H1 (cell line): Measurements from ENCODE around the gene GPX5.

ENCODE experiments used
- CBX5 ChIP-seq: fragments of 300-800, 300-1000 bp; sonication (generic); IDR thresholded peaks from 2 replicates; pipeline ENCODE4 v1.7.1; 2016; ENCODE audit warnings: antibody characterized with exemption, low read length, low read depth
- EZH2 ChIP-seq: fragments of 200-600 bp; sonication (generic); IDR thresholded peaks from 2 replicates; pipeline ENCODE4 v1.7.1; 2012; ENCODE audit warnings: low read depth, mild to moderate bottlenecking, moderate library complexity, low read length, inconsistent platforms; ENCODE audit not compliant: severe bottlenecking
- GABPA ChIP-seq: IDR thresholded peaks from 2 replicates; pipeline ENCODE4 v1.6.1; 2011; ENCODE audit warnings: mild to moderate bottlenecking, low read length, moderate library complexity, borderline replicate concordance; ENCODE audit not compliant: insufficient read depth
- POLR2A ChIP-seq, 2 experiments: IDR thresholded peaks; 1 replicate in 1 of 2; 2 replicates in 1 of 2; pipeline ENCODE4 v1.6.1; 2011; ENCODE audit warnings: low read depth in 2 of 2, low read length in 2 of 2, mild to moderate bottlenecking in 2 of 2; ENCODE audit errors: control extremely low read depth in 1 of 2
- SAP30 ChIP-seq: fragments of 300-600 bp; sonication (generic); IDR thresholded peaks from 2 replicates; pipeline ENCODE4 v1.7.1; 2012; ENCODE audit warnings: low read length, moderate library complexity, mild to moderate bottlenecking, inconsistent platforms; ENCODE audit not compliant: insufficient read depth, insufficient replicate concordance
- TAF1 ChIP-seq: IDR thresholded peaks from 2 replicates; pipeline ENCODE4 v1.6.1; 2011; ENCODE audit warnings: mild to moderate bottlenecking, low read depth, low read length
- TF ChIP-seq, protein P1 (sequence below): IDR thresholded peaks from 2 replicates; pipeline ENCODE4 v1.6.1; 2011; ENCODE audit warnings: low read depth, mild to moderate bottlenecking, low read length; ENCODE audit not compliant: insufficient read depth
- TF ChIP-seq, protein P2 (sequence below), 3 experiments: IDR thresholded peaks; 1 replicate in 2 of 3; 2 replicates in 1 of 3; pipeline versions ENCODE4 v1.5.1 to v1.6.1; 2011; ENCODE audit warnings: low read length in 3 of 3, mild to moderate bottlenecking in 3 of 3, inconsistent platforms in 2 of 3, low read depth in 1 of 3, moderate library complexity in 1 of 3; ENCODE audit not compliant: insufficient read depth in 1 of 3; ENCODE audit errors: control extremely low read depth in 1 of 3

DNA sequence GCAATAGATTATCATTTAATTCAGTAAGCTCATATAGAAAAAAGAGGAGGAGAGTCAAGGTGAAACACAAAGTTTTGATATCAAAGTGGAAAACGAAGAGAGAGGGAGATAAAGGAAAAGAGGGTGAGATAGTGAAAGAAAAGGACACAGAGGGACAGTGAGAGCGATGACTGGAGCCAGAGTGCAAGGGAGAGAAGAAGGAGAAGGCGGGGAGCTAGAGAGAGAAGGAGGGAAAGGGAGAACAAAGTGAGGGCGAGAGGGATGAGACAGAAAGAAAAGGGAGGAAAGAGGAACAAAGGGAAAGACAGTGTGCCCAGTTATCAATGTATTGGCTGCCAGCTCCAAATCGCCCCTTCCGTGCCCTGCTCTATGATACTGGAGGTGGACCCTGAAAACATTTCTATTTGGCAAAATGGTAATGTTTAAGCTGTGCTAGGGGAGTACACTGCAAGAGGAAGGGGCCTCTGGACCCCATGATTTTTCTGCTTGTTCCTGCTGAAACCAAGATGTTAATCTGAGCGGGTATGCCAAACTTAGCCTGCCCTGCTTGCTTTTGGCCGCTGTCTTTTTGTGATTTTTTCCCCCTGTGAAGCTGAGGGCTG, 27.8 kb downstream of the GPX5 start:
- TF ChIP-seq GABPA, result no peak
- TF ChIP-seq, protein P1, sequence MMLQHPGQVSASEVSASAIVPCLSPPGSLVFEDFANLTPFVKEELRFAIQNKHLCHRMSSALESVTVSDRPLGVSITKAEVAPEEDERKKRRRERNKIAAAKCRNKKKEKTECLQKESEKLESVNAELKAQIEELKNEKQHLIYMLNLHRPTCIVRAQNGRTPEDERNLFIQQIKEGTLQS, result no peak
- TF ChIP-seq TAF1, result no peak
- TF ChIP-seq EZH2, result no peak
- no peak for TF ChIP-seq POLR2A (IDR thresholded peaks at IDR 0.05; ENCODE audit: control extremely low read depth in 1 of 2, low read depth in 2 of 2, low read length in 2 of 2)
- TF ChIP-seq, protein P2, sequence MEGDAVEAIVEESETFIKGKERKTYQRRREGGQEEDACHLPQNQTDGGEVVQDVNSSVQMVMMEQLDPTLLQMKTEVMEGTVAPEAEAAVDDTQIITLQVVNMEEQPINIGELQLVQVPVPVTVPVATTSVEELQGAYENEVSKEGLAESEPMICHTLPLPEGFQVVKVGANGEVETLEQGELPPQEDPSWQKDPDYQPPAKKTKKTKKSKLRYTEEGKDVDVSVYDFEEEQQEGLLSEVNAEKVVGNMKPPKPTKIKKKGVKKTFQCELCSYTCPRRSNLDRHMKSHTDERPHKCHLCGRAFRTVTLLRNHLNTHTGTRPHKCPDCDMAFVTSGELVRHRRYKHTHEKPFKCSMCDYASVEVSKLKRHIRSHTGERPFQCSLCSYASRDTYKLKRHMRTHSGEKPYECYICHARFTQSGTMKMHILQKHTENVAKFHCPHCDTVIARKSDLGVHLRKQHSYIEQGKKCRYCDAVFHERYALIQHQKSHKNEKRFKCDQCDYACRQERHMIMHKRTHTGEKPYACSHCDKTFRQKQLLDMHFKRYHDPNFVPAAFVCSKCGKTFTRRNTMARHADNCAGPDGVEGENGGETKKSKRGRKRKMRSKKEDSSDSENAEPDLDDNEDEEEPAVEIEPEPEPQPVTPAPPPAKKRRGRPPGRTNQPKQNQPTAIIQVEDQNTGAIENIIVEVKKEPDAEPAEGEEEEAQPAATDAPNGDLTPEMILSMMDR (IDR thresholded peaks at IDR 0.05; ENCODE audit: control extremely low read depth in 1 of 3, insufficient read depth in 1 of 3, low read depth in 1 of 3, low read length in 3 of 3), result no peak
- no peak for TF ChIP-seq CBX5
- TF ChIP-seq SAP30, result no peak
